Breast epithelium (tissue), 3 donors: Measurements from ENCODE around the gene ZSCAN25.

Experiments
- POLR2A ChIP-seq: fragments of 450-650 bp; IDR thresholded peaks from one replicate; pipeline ENCODE4 v1.6.1; 2016; ENCODE audit warnings: antibody characterized with exemption, mild to moderate bottlenecking, moderate library complexity
- POLR2AphosphoS5 ChIP-seq, 3 donors: sonication (generic); formaldehyde crosslinking; IDR thresholded peaks; one replicate each; pipeline ENCODE4 v1.6.1; 2017; ENCODE audit warnings: antibody characterized with exemption in 3 of 3
- TF ChIP-seq, protein P1 (sequence below), 3 donors: fragments of 450-650 bp; IDR thresholded peaks; one replicate each; pipeline ENCODE4 v1.5.1; 2016 to 2017; ENCODE audit warnings: antibody characterized with exemption in 3 of 3, mild to moderate bottlenecking in 3 of 3, moderate library complexity in 3 of 3

- TF ChIP-seq, protein P1, sequence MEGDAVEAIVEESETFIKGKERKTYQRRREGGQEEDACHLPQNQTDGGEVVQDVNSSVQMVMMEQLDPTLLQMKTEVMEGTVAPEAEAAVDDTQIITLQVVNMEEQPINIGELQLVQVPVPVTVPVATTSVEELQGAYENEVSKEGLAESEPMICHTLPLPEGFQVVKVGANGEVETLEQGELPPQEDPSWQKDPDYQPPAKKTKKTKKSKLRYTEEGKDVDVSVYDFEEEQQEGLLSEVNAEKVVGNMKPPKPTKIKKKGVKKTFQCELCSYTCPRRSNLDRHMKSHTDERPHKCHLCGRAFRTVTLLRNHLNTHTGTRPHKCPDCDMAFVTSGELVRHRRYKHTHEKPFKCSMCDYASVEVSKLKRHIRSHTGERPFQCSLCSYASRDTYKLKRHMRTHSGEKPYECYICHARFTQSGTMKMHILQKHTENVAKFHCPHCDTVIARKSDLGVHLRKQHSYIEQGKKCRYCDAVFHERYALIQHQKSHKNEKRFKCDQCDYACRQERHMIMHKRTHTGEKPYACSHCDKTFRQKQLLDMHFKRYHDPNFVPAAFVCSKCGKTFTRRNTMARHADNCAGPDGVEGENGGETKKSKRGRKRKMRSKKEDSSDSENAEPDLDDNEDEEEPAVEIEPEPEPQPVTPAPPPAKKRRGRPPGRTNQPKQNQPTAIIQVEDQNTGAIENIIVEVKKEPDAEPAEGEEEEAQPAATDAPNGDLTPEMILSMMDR (IDR thresholded peaks at IDR 0.05): no peak
- TF ChIP-seq POLR2A (no peak), POLR2AphosphoS5 (IDR thresholded peaks at IDR 0.05) (no peak)
These were observed 2.9 kb downstream of the ZSCAN25 start for GRCh38 chr7:99619571-99620130.
